H4 (cell line): Measurements from ENCODE around the gene TBC1D22B. TPM values are rescaled to one million over a fixed set of nuclear protein-coding genes. Genes with fewer than 3 reads are reported as not detected.
"Not testable (repeated sequence)": the region's sequence is repeated elsewhere in the genome, so short reads cannot be mapped to it uniquely, and the experiment has no call there.

Experiments used
- DNase-seq: peaks from one replicate; pipeline ENCODE4 v3.0.0-alpha.2; 2015; ENCODE audit warnings: low spot score
- total RNA-seq: library from RNA; depleted of rRNA; stranded (reverse); fragments of >200 nt; shearing (Covaris generic); gene quantifications from 2 replicates; pipeline ENCODE4 v1.2.3, GENCODE V29; 2014

The TBC1D22B gene
- total RNA-seq, 1 experiment from 2014 or later, result 5.1 TPM

- no peak for DNase-seq
Measured at GRCh38 chr6:37303091-37303660, 45.6 kb downstream of the TBC1D22B start.

- no peak for DNase-seq
Measured at GRCh38 chr6:37303891-37304503, 46.4 kb downstream of the TBC1D22B start.

GRCh38 chr6:37304766-37305165 lies 47.2 kb downstream of the TBC1D22B start:
- DNase-seq, result no peak

- no peak for DNase-seq
Measured at GRCh38 chr6:37305841-37306425, 48.4 kb downstream of the TBC1D22B start.

GRCh38 chr6:37306624-37307222 lies 49.2 kb downstream of the TBC1D22B start:
- DNase-seq, result no peak

- DNase-seq, result not testable (repeated sequence)
Measured at GRCh38 chr6:37307484-37307883, 49.9 kb downstream of the TBC1D22B start.

- no peak for DNase-seq
Measured at GRCh38 chr6:37308069-37308815, 50.7 kb downstream of the TBC1D22B start.

GRCh38 chr6:37309046-37309445 lies 51.5 kb downstream of the TBC1D22B start:
- no peak for DNase-seq

GRCh38 chr6:37309692-37310091 lies 52.1 kb downstream of the TBC1D22B start:
- DNase-seq, result no peak

- DNase-seq, result no peak
Measured at GRCh38 chr6:37310966-37311365, 53.4 kb downstream of the TBC1D22B start.

GRCh38 chr6:37311741-37312473 lies 54.3 kb downstream of the TBC1D22B start:
- DNase-seq, result no peak

- no peak for DNase-seq
Measured at GRCh38 chr6:37313723-37314486, 56.3 kb downstream of the TBC1D22B start.

- no peak for DNase-seq
Measured at GRCh38 chr6:37314487-37315156, 57.0 kb downstream of the TBC1D22B start.

- no peak for DNase-seq
Measured at GRCh38 chr6:37315157-37315515, 57.6 kb downstream of the TBC1D22B start.

- no peak for DNase-seq
Measured at GRCh38 chr6:37316071-37316470, 58.5 kb downstream of the TBC1D22B start.

GRCh38 chr6:37317312-37318038 lies 59.9 kb downstream of the TBC1D22B start:
- no peak for DNase-seq

- peak; percentile 1 for DNase-seq
Measured at GRCh38 chr6:37319156-37319555, 61.6 kb downstream of the TBC1D22B start.

- no peak for DNase-seq
Measured at GRCh38 chr6:37319856-37320480, 62.4 kb downstream of the TBC1D22B start.

- no peak for DNase-seq
Measured at GRCh38 chr6:37320646-37321045, 63.1 kb downstream of the TBC1D22B start.
